GM12878 (cell line): ENCODE measurements around the gene TEC. TPM values are rescaled to one million over a fixed set of nuclear protein-coding genes. Genes with fewer than 3 reads are reported as not detected.

Source experiments
- ATAC-seq: fragments of 200-7000 bp; cut with Tn5 transposase; 3 replicates; pipeline ENCODE4 v1.9.1; 2020; ENCODE audit warnings: mild to moderate bottlenecking, moderate library complexity
- BruUV-seq: library from RNA; stranded (reverse); fragments of 400-500 nt; replicated peaks from 2 replicates; lab custom pipeline; 2021; lab: Mats Ljungman, UMichigan
- CTCF ChIA-PET: fragments of 300-600 bp; sonication (Branson Sonifier 250); formaldehyde crosslinking; extraction: SDS; loops from one replicate; lab custom pipeline; 2021; ENCODE audit warnings: inconsistent platforms; lab: Yijun Ruan, JAX
- POLR2A ChIA-PET: fragments of 350-600 bp; formaldehyde crosslinking; extraction: SDS; loops from one replicate; lab custom pipeline; 2021; ENCODE audit warnings: inconsistent platforms; lab: Charles Lee
- RAD21 ChIA-PET: fragments of 300-600 bp; sonication (Branson Sonifier 250); formaldehyde crosslinking; loops from one replicate; lab custom pipeline; 2023; ENCODE audit warnings: antibody characterized with exemption; ENCODE audit not compliant: unreplicated experiment; lab: Charles Lee
- SMC1A ChIA-PET: fragments of 300-600 bp; sonication (Branson Sonifier 250); formaldehyde crosslinking; loops from one replicate; lab custom pipeline; 2023; ENCODE audit not compliant: unreplicated experiment, uncharacterized antibody; lab: Charles Lee
- DNase-seq: peaks from one replicate; pipeline ENCODE4 v3.0.0-alpha.2; 2011; ENCODE audit warnings: low read depth, low spot score
- FAIRE-seq: peaks from 3 replicates; lab custom pipeline; 2011; peaks lifted over from hg19 to GRCh38; lab: Jason Lieb, UNC
- H2AFZ ChIP-seq: 2 replicates; pipeline ENCODE4 v1.6.0; 2011; ENCODE audit warnings: low read depth, low read length, control low read depth; ENCODE audit not compliant: control insufficient read depth
- H3K27ac ChIP-seq: 2 replicates; pipeline ENCODE4 v1.5.1; 2011; ENCODE audit warnings: control low read depth; ENCODE audit not compliant: control insufficient read depth, insufficient read depth
- H3K27me3 ChIP-seq, 2 experiments: replicated peaks in 1 of 2; 2 replicates each; pipeline versions ENCODE4 v1.6.0 to v1.6.1; 2011; ENCODE audit warnings: low read length in 1 of 2; ENCODE audit not compliant: control insufficient read depth in 2 of 2, insufficient read depth in 2 of 2
- H3K36me3 ChIP-seq, 2 experiments: 2 replicates each; pipeline ENCODE4 v1.5.1; 2011; ENCODE audit warnings: low read length in 1 of 2; ENCODE audit not compliant: control insufficient read depth in 2 of 2, insufficient read depth in 2 of 2
- H3K4me1 ChIP-seq: 2 replicates; pipeline ENCODE4 v1.6.1; 2011; ENCODE audit warnings: mild to moderate bottlenecking, low read length, moderate library complexity, mixed read lengths; ENCODE audit not compliant: control insufficient read depth, insufficient read depth
- H3K4me2 ChIP-seq: 2 replicates; pipeline ENCODE4 v1.6.0; 2011; ENCODE audit warnings: control low read depth; ENCODE audit not compliant: control insufficient read depth, insufficient read depth
- H3K4me3 ChIP-seq: fragments of 200-600 bp; sonication (generic); 2 replicates; pipeline ENCODE4 v1.5.1; 2016
- H3K79me2 ChIP-seq: 2 replicates; pipeline ENCODE4 v1.6.0; 2011; ENCODE audit warnings: low read length; ENCODE audit not compliant: control insufficient read depth, insufficient read depth
- H3K9ac ChIP-seq: 2 replicates; pipeline ENCODE4 v1.8.0; 2011; ENCODE audit warnings: low read length, control low read depth, mixed read lengths; ENCODE audit not compliant: control insufficient read depth, insufficient read depth
- H3K9me3 ChIP-seq: replicated peaks from 3 replicates; pipeline ENCODE4 v1.5.1; 2011; ENCODE audit warnings: mild to moderate bottlenecking, low read length; ENCODE audit not compliant: control insufficient read depth, insufficient read depth
- H4K20me1 ChIP-seq: 2 replicates; pipeline ENCODE4 v1.6.0; 2011; ENCODE audit not compliant: control insufficient read depth, insufficient read depth
- BCL11A ChIP-seq: IDR thresholded peaks from 2 replicates; pipeline ENCODE4 v1.6.1; 2011; ENCODE audit warnings: low read depth, low read length
- BHLHE40 ChIP-seq, 2 experiments: fragments of 450-650 bp in 1 of 2; IDR thresholded peaks; 2 replicates each; pipeline ENCODE4 v1.6.1; 2011 to 2017; ENCODE audit warnings: low read depth in 2 of 2, borderline replicate concordance in 1 of 2, improper control_type of control experiment in 1 of 2, low read length in 1 of 2, mild to moderate bottlenecking in 1 of 2
- BRCA1 ChIP-seq: IDR thresholded peaks from 2 replicates; pipeline ENCODE4 v1.6.1; 2011; ENCODE audit warnings: low read depth, low read length, improper control_type of control experiment
- CEBPB ChIP-seq, 2 experiments: fragments of 150-350 bp in 1 of 2; IDR thresholded peaks; 2 replicates each; pipeline ENCODE4 v1.6.1; 2012 to 2014; ENCODE audit warnings: low read depth in 2 of 2, low read length in 2 of 2, borderline replicate concordance in 1 of 2, inconsistent platforms in 1 of 2
- IKZF1 ChIP-seq: fragments of 450-650 bp; conservative IDR thresholded peaks from 2 replicates; pipeline ENCODE4 v1.6.1; 2017; ENCODE audit warnings: antibody characterized with exemption, mild to moderate bottlenecking
- IRF4 ChIP-seq: IDR thresholded peaks from 2 replicates; pipeline ENCODE4 v1.6.1; 2011; ENCODE audit warnings: low read depth, low read length
- JUND ChIP-seq: IDR thresholded peaks from 2 replicates; pipeline ENCODE4 v1.6.1; 2012; ENCODE audit warnings: low read depth, mild to moderate bottlenecking, low read length, improper control_type of control experiment, moderate library complexity
- MTA3 ChIP-seq: IDR thresholded peaks from 2 replicates; pipeline ENCODE4 v1.6.1; 2012; ENCODE audit warnings: low read length, inconsistent platforms, borderline replicate concordance
- MXI1 ChIP-seq: fragments of 150-350 bp; IDR thresholded peaks from 2 replicates; pipeline ENCODE4 v1.6.1; 2011; ENCODE audit warnings: low read depth, mild to moderate bottlenecking, inconsistent platforms, low read length, improper control_type of control experiment
- POLR2A ChIP-seq: IDR thresholded peaks from 2 replicates; pipeline ENCODE4 v1.6.1; 2011; ENCODE audit warnings: low read depth, mild to moderate bottlenecking, low read length
- POLR2AphosphoS2 ChIP-seq: IDR thresholded peaks from 2 replicates; pipeline ENCODE4 v1.6.1; 2011; ENCODE audit warnings: low read depth, mild to moderate bottlenecking, low read length, improper control_type of control experiment, moderate library complexity
- SMAD1 ChIP-seq: fragments of 450-650 bp; IDR thresholded peaks from 2 replicates; pipeline ENCODE4 v1.6.1; 2018; ENCODE audit warnings: mild to moderate bottlenecking, low read depth; ENCODE audit not compliant: partially characterized antibody
- ZNF384 ChIP-seq: IDR thresholded peaks from 2 replicates; pipeline ENCODE4 v1.6.1; 2012; ENCODE audit warnings: low read depth, mild to moderate bottlenecking, low read length, improper control_type of control experiment, borderline replicate concordance
- WGBS: methylation state at CpG from one replicate; pipeline ENCODE4 v1.1.6; 2016; ENCODE audit warnings: low lambda C conversion rate; ENCODE audit not compliant: insufficient replicate concordance, insufficient coverage; ENCODE audit errors: missing lambda C conversion rate; 5-methylcytosine and 5-hydroxymethylcytosine counted together
- in situ Hi-C: fragments of 300-500 bp; cut with MboI; formaldehyde crosslinking; loops from 9 replicates; pipeline ENCODE4 v1.14.3; 2018; ENCODE audit warnings: mixed read lengths
- intact Hi-C: fragments of 100-400 bp; cut with micrococcal nuclease; formaldehyde crosslinking; loops from one replicate; pipeline ENCODE4 v1.14.2; 2022; ENCODE audit not compliant: unreplicated experiment
- polyA plus RNA-seq, 11 experiments: library from polyadenylated mRNA; depleted of rRNA in 4 of 11; unstranded in 6 of 11; stranded (reverse) in 5 of 11; fragments of >200 nt; fragmentation: Nextera tagmentation in 4 of 11; fragmentation: Illumina TruSeq in 1 of 11; extraction: Ambion mirVana in 4 of 11; extraction: Trizol in 1 of 11; gene quantifications; 1 replicate in 1 of 11; 2 replicates in 10 of 11; pipeline versions ENCODE4 v1.2.1 to v1.2.3, GENCODE V29; 2011 to 2016; ENCODE audit warnings: inconsistent platforms in 2 of 11, missing spikeins in 2 of 11, low read depth in 1 of 11
- total RNA-seq, 4 experiments: library from RNA; depleted of rRNA in 3 of 4; stranded (reverse); fragments of >200 nt in 3 of 4; fragmentation: Illumina TruSeq in 1 of 4; extraction: Trizol in 1 of 4; gene quantifications; 2 replicates each; pipeline versions ENCODE4 v1.2.1 to v1.2.3, GENCODE V29; 2013 to 2021
- TF ChIP-seq, protein P1 (sequence below), 3 experiments: IDR thresholded peaks in 2 of 3; conservative IDR thresholded peaks in 1 of 3; 2 replicates each; pipeline ENCODE4 v1.5.1; 2011; ENCODE audit warnings: low read depth in 3 of 3, low read length in 3 of 3, mild to moderate bottlenecking in 3 of 3, control low read depth in 2 of 3, moderate library complexity in 2 of 3, inconsistent platforms in 1 of 3, mixed read lengths in 1 of 3; ENCODE audit not compliant: control insufficient read depth in 2 of 3, insufficient read depth in 1 of 3; ENCODE audit errors: extremely low read depth in 1 of 3
- TF ChIP-seq, protein P2 (sequence below): fragments of 450-650 bp; IDR thresholded peaks from 2 replicates; pipeline ENCODE4 v1.6.1; 2017; ENCODE audit warnings: mild to moderate bottlenecking

TEC gene
- total and polyA plus RNA-seq, 10 of the 15 experiments (the other 5 are each of a cell fraction or from before 2014, with no cell fraction given), result 7.4 to 27.2 (median 17.1) TPM

DNA sequence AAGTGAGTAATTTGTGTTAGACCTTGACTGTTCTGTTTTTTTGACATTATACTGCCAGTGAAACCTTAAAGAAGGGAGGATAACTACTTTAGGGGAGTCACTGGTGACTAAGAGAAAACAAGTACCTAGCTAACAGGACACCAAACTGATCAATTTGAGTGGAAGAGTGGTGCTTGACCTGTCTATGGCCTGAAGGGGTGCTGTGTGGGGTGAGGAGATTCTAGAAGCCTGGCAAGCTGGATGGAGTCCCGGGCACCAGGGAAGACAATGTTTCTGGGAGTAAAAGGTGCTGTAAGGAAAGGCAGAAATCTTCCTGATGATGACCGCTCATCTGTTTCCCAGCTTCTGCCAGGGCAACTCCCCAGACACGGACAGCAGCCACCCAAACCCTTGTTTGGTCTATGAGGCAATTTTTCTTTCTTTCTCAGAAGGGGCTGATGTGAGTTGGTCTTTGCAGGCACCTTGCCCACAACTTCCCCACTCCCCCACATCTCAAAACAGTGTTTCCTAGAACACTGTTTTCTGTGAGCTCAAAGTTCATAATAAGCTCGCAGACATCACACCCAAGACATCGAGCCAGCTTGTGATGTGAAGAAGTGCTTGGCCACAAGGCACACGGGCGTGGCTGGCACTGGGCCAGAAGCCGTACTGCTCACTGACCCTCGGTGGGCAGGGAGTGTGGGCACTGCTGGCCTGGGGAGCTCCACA, 140.2 kb downstream of the TEC start:
- no peak overlapping the region for H3K27ac ChIP-seq
- BruUV-seq, result no TSS peak
- no peak overlapping the region for H3K4me3 ChIP-seq
- SMC1A ChIA-PET, result interaction anchor here (0.8 to 5.0 kb wide), 19 partner anchors 10 to 167 kb away, joined by 3 to 50 read pairs (median 3); no protein-coding TSS in a partner anchor
- ATAC-seq (peak; percentile 47), DNase-seq (no peak), FAIRE-seq (no peak)
- RAD21 ChIA-PET, result interaction anchor here (0.8 to 4.0 kb wide), 6 partner anchors 9 to 145 kb away, joined by 3 to 39 read pairs (median 4); no protein-coding TSS in a partner anchor
- TF ChIP-seq POLR2AphosphoS2 (peak; percentile 66; the same call in 1 of the 2 replicates), CEBPB (IDR thresholded peaks at IDR 0.05; ENCODE audit: borderline replicate concordance in 1 of 2, low read depth in 2 of 2, low read length in 2 of 2) (0 out of 4 replicates have a peak, but pooled peaks of 1 of the 2 experiments have one; percentile 10), POLR2A (peak; percentile 59; the same call in 1 of the 2 replicates), BRCA1 (no peak), BHLHE40 (IDR thresholded peaks at IDR 0.05; ENCODE audit: borderline replicate concordance in 1 of 2, low read depth in 2 of 2, low read length in 1 of 2) (0 out of 4 replicates have a peak, but pooled peaks of 1 of the 2 experiments have one; percentile 27), IRF4 (no peak), ZNF384 (no peak), IKZF1 (peak; percentile 16; the same call in 1 of the 2 replicates), MXI1 (no peak), SMAD1 (peak; percentile 71), BCL11A (no peak), JUND (no peak), MTA3 (0 out of 2 replicates have a peak, but pooled peaks have one; percentile 17)
- TF ChIP-seq, protein P1, sequence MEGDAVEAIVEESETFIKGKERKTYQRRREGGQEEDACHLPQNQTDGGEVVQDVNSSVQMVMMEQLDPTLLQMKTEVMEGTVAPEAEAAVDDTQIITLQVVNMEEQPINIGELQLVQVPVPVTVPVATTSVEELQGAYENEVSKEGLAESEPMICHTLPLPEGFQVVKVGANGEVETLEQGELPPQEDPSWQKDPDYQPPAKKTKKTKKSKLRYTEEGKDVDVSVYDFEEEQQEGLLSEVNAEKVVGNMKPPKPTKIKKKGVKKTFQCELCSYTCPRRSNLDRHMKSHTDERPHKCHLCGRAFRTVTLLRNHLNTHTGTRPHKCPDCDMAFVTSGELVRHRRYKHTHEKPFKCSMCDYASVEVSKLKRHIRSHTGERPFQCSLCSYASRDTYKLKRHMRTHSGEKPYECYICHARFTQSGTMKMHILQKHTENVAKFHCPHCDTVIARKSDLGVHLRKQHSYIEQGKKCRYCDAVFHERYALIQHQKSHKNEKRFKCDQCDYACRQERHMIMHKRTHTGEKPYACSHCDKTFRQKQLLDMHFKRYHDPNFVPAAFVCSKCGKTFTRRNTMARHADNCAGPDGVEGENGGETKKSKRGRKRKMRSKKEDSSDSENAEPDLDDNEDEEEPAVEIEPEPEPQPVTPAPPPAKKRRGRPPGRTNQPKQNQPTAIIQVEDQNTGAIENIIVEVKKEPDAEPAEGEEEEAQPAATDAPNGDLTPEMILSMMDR (IDR thresholded peaks at IDR 0.05 in 2 of 3, conservative IDR thresholded peaks at IDR 0.05 in 1 of 3; ENCODE audit: control insufficient read depth in 2 of 3, extremely low read depth in 1 of 3, insufficient read depth in 1 of 3, low read depth in 3 of 3, low read length in 3 of 3), result peak in 2 of 3 experiments; percentile 14 to 20; a peak in 2 of 6 replicates
- TF ChIP-seq, protein P2, sequence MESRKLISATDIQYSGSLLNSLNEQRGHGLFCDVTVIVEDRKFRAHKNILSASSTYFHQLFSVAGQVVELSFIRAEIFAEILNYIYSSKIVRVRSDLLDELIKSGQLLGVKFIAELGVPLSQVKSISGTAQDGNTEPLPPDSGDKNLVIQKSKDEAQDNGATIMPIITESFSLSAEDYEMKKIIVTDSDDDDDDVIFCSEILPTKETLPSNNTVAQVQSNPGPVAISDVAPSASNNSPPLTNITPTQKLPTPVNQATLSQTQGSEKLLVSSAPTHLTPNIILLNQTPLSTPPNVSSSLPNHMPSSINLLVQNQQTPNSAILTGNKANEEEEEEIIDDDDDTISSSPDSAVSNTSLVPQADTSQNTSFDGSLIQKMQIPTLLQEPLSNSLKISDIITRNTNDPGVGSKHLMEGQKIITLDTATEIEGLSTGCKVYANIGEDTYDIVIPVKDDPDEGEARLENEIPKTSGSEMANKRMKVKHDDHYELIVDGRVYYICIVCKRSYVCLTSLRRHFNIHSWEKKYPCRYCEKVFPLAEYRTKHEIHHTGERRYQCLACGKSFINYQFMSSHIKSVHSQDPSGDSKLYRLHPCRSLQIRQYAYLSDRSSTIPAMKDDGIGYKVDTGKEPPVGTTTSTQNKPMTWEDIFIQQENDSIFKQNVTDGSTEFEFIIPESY, result no peak
- in situ Hi-C loops (loop anchor here (5.0 kb wide), 1 partner anchor 418 kb away; no protein-coding TSS in a partner anchor), intact Hi-C loops (loop anchor here (5.0 kb wide), 1 partner anchor 163 kb away; no protein-coding TSS in a partner anchor)
- no peaks in the 10 kb centered on the region for H3K27me3 ChIP-seq
- 67% methylated on average over 9 of the region's 9 CpGs for WGBS
- no peaks in the 10 kb centered on the region for H3K79me2 ChIP-seq
- H3K4me2 ChIP-seq, result no peak overlapping the region
- POLR2A ChIA-PET, result interaction anchor here (0.8 to 1.1 kb wide), 3 partner anchors 9 to 215 kb away, joined by 3 to 5 read pairs (median 4); partner anchors contain the start of gene NFXL1
- H3K9ac ChIP-seq, result no peak overlapping the region
- no peaks in the 10 kb centered on the region for H4K20me1 ChIP-seq
- H2AFZ ChIP-seq, result no peak overlapping the region
- 0 out of 4 replicates have a peak, but pooled peaks cover 0 to 10% of the 10 kb centered on the region in 2 experiments for H3K36me3 ChIP-seq
- H3K4me1 ChIP-seq, result peaks cover 15% of the 10 kb centered on the region
- H3K9me3 ChIP-seq, result no peaks in the 10 kb centered on the region
- CTCF ChIA-PET, result interaction anchor here (0.7 to 6.7 kb wide), 10 partner anchors 10 to 204 kb away, joined by 3 to 71 read pairs (median 3); no protein-coding TSS in a partner anchor
